ENCODE results near the gene L3MBTL4. TPM values are rescaled to one million over a fixed set of nuclear protein-coding genes. Genes with fewer than 3 reads are reported as not detected.
A peak's percentile ranks its signal among the peaks of the same experiment; 100 is the strongest.

Gene L3MBTL4
- total and polyA plus RNA-seq, 4 donors, result 2.3 to 15.0 (median 5.0) TPM

DNA sequence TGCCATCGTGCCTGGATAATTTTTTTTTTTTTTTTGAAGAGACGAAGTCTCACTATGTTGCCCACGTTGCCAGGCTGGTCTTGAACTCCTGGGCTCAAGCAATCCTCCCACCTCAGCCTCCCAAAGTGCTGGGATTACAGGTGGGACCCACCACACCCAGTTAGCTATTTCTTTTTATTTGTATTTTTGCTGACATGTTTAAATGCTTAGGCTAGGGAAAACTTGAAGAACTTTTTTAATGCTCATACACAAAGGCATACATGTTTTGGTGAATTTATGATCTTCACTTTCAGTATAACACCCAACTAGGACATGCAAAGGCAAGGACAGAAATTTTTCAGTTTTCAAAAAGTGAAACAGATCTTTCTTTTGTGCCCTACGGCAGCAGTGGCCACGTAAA is 9.9 kb downstream of the L3MBTL4 start:
- DNase-seq (ENCODE audit: low spot score), result no peak
- no peak overlapping the region for H3K27ac ChIP-seq (ENCODE audit: low read depth in 1 of 2, low read length in 2 of 2)

DNA sequence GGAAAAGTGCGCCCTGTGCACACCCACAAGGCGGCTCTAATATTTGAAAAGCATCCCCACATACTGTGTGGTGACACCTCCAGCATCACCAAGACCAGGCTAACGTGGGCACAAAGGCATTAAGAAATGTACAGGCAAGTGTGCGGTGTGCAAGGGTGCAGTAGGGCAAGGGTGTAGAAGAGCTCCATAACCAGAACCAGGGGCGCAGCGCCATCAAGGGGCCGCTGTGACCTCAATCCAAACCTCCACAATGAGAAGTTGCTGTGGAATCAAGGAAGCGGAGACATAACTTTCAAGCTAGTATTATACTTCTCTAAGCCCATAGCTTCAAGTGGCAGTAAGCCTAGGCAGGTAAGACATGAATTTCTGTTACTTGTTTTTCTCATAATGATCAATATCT is 13.0 kb downstream of the L3MBTL4 start:
- WGBS, result 86% methylated on average over 8 of the region's 8 CpGs
- Histone ChIP-seq H3K27ac (ENCODE audit: low read depth in 1 of 2, low read length in 2 of 2) (no peak overlapping the region), H3K36me3 (ENCODE audit: control insufficient read depth in 4 of 4, insufficient read depth in 3 of 4, low read depth in 1 of 4, low read length in 3 of 4) (no peaks in the 10 kb centered on the region), H3K9me3 (ENCODE audit: control insufficient read depth in 4 of 4, low read length in 3 of 4) (no peaks in the 10 kb centered on the region), H3K4me3 (ENCODE audit: low read depth in 1 of 3, low read length in 3 of 3) (no peak overlapping the region), H3K27me3 (ENCODE audit: control insufficient read depth in 4 of 4, insufficient read depth in 4 of 4, low read length in 3 of 4) (no peaks in the 10 kb centered on the region), H3K4me1 (ENCODE audit: control insufficient read depth in 4 of 4, insufficient read depth in 4 of 4, low read length in 3 of 4) (peaks cover 4 to 17% (median 9%) of the 10 kb centered on the region in 4 donors), H3K9ac (ENCODE audit: low read depth in 1 of 2, low read length in 2 of 2) (no peak overlapping the region)
- DNase-seq (ENCODE audit: low spot score), result no peak
- TF ChIP-seq HNF4A (conservative IDR thresholded peaks at IDR 0.05), result no peak
- TF ChIP-seq RAD21 (IDR thresholded peaks at IDR 0.05), result peak in 1 of 2 donors; percentile 51
- no peak for TF ChIP-seq ZBTB33 (IDR thresholded peaks at IDR 0.05)

More for the DNA sequence above, 9.9 kb downstream of the L3MBTL4 start:
- H3K36me3 ChIP-seq (ENCODE audit: control insufficient read depth in 4 of 4, insufficient read depth in 3 of 4, low read depth in 1 of 4, low read length in 3 of 4), result no peaks in the 10 kb centered on the region
- H3K27me3 ChIP-seq (ENCODE audit: control insufficient read depth in 4 of 4, insufficient read depth in 4 of 4, low read length in 3 of 4), result no peaks in the 10 kb centered on the region
- H3K4me1 ChIP-seq (ENCODE audit: control insufficient read depth in 4 of 4, insufficient read depth in 4 of 4, low read length in 3 of 4), result peaks cover 7 to 29% (median 12%) of the 10 kb centered on the region in 4 donors
- no peaks in the 10 kb centered on the region for H3K9me3 ChIP-seq (ENCODE audit: control insufficient read depth in 4 of 4, low read length in 3 of 4)
- no peak for TF ChIP-seq RAD21 (IDR thresholded peaks at IDR 0.05)
- no peak for TF ChIP-seq FOXA2 (IDR thresholded peaks at IDR 0.05)
- no peak for TF ChIP-seq RXRA (IDR thresholded peaks at IDR 0.05)
- TF ChIP-seq YY1 (IDR thresholded peaks at IDR 0.05), result no peak
- no peak for TF ChIP-seq EGR1 (IDR thresholded peaks at IDR 0.05; ENCODE audit: low read depth in 2 of 2)
- no peak for TF ChIP-seq FOXA1 (IDR thresholded peaks at IDR 0.05)
- TF ChIP-seq, protein P1, sequence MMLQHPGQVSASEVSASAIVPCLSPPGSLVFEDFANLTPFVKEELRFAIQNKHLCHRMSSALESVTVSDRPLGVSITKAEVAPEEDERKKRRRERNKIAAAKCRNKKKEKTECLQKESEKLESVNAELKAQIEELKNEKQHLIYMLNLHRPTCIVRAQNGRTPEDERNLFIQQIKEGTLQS (IDR thresholded peaks at IDR 0.05), result no peak
- no peak for TF ChIP-seq REST (IDR thresholded peaks at IDR 0.05)
- TF ChIP-seq SP1 (IDR thresholded peaks at IDR 0.05), result no peak
- TF ChIP-seq NR2F2 (IDR thresholded peaks at IDR 0.05), result no peak
- H3K9ac ChIP-seq (ENCODE audit: low read depth in 1 of 2, low read length in 2 of 2), result no peak overlapping the region
- H3K4me3 ChIP-seq (ENCODE audit: low read depth in 1 of 3, low read length in 3 of 3), result no peak overlapping the region
- 94% methylated on average over 5 of the region's 5 CpGs for WGBS

DNA sequence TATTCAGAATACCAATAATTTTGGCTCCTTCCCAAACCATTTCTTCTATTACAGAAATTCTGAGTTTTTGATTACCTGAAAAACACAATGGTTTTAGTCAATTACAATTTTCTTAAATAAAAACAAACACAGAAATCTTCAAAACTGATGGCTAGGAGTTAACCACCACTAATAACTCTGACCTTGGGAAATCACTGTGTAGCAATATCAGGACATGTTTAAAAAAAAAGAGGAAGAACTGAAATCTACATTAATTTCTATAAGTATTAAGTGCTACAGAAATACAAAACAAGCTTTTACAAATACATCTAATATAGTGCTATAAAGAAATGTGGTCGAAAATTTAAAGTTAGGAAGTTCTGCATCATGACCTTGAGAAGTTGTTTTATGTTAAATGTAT is 14.9 kb downstream of the L3MBTL4 start:
- H3K36me3 ChIP-seq (ENCODE audit: control insufficient read depth in 4 of 4, insufficient read depth in 3 of 4, low read depth in 1 of 4, low read length in 3 of 4), result no peaks in the 10 kb centered on the region
- no peaks in the 10 kb centered on the region for H3K27me3 ChIP-seq (ENCODE audit: control insufficient read depth in 4 of 4, insufficient read depth in 4 of 4, low read length in 3 of 4)
- H3K27ac ChIP-seq (ENCODE audit: low read depth in 1 of 2, low read length in 2 of 2), result no peak overlapping the region
- no peak overlapping the region for H3K4me3 ChIP-seq (ENCODE audit: low read depth in 1 of 3, low read length in 3 of 3)
- no peak overlapping the region for H3K9ac ChIP-seq (ENCODE audit: low read depth in 1 of 2, low read length in 2 of 2)
- H3K4me1 ChIP-seq (ENCODE audit: control insufficient read depth in 4 of 4, insufficient read depth in 4 of 4, low read length in 3 of 4), result peaks cover 0 to 5% (median under 1%) of the 10 kb centered on the region in 4 donors
- WGBS, result 83% methylated on average over 1 of the region's 1 CpG
- no peak for DNase-seq (ENCODE audit: low spot score)
- no peaks in the 10 kb centered on the region for H3K9me3 ChIP-seq (ENCODE audit: control insufficient read depth in 4 of 4, low read length in 3 of 4)
- TF ChIP-seq HNF4G (IDR thresholded peaks at IDR 0.05) (no peak), NR2F2 (IDR thresholded peaks at IDR 0.05) (no peak), TAF1 (conservative IDR thresholded peaks at IDR 0.05) (no peak), FOXA1 (IDR thresholded peaks at IDR 0.05) (no peak), EGR1 (IDR thresholded peaks at IDR 0.05; ENCODE audit: low read depth in 2 of 2) (no peak), YY1 (IDR thresholded peaks at IDR 0.05) (no peak), RAD21 (IDR thresholded peaks at IDR 0.05) (no peak), REST (IDR thresholded peaks at IDR 0.05) (no peak), GABPA (IDR thresholded peaks at IDR 0.05 in 1 of 2, conservative IDR thresholded peaks at IDR 0.05 in 1 of 2) (no peak), FOXA2 (IDR thresholded peaks at IDR 0.05) (no peak)
- TF ChIP-seq, protein P2, sequence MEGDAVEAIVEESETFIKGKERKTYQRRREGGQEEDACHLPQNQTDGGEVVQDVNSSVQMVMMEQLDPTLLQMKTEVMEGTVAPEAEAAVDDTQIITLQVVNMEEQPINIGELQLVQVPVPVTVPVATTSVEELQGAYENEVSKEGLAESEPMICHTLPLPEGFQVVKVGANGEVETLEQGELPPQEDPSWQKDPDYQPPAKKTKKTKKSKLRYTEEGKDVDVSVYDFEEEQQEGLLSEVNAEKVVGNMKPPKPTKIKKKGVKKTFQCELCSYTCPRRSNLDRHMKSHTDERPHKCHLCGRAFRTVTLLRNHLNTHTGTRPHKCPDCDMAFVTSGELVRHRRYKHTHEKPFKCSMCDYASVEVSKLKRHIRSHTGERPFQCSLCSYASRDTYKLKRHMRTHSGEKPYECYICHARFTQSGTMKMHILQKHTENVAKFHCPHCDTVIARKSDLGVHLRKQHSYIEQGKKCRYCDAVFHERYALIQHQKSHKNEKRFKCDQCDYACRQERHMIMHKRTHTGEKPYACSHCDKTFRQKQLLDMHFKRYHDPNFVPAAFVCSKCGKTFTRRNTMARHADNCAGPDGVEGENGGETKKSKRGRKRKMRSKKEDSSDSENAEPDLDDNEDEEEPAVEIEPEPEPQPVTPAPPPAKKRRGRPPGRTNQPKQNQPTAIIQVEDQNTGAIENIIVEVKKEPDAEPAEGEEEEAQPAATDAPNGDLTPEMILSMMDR (IDR thresholded peaks at IDR 0.05; ENCODE audit: low read depth, low read length, missing input control), result no peak
- TF ChIP-seq, protein P3, sequence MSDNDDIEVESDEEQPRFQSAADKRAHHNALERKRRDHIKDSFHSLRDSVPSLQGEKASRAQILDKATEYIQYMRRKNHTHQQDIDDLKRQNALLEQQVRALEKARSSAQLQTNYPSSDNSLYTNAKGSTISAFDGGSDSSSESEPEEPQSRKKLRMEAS (IDR thresholded peaks at IDR 0.05), result no peak

Data from liver (tissue), 9 donors.